DND-41 (cell line): ENCODE measurements around the gene SCIMP.

ENCODE experiments used
- CTCF ChIP-seq: IDR thresholded peaks from 2 replicates; pipeline ENCODE4 v1.5.1; 2012; ENCODE audit warnings: borderline replicate concordance, low read length, moderate library complexity, mild to moderate bottlenecking; ENCODE audit not compliant: poor library complexity, severe bottlenecking; ENCODE audit errors: extremely low read depth
- EZH2 ChIP-seq: IDR thresholded peaks from 3 replicates; pipeline ENCODE4 v1.6.1; 2012; ENCODE audit warnings: borderline replicate concordance, low read depth, mild to moderate bottlenecking, moderate library complexity, low read length, inconsistent platforms; ENCODE audit not compliant: severe bottlenecking

GRCh38 chr17:5264893-5265292 lies 30.2 kb upstream of the SCIMP start:
- no peak for TF ChIP-seq CTCF
- no peak for TF ChIP-seq EZH2
